K562 (cell line): Measurements from ENCODE around the gene ZCWPW1.

Experiments
- CTCF ChIP-seq, 3 experiments: IDR thresholded peaks in 2 of 3; conservative IDR thresholded peaks in 1 of 3; 2 replicates each; pipeline ENCODE4 v1.5.1; 2011 to 2012; ENCODE audit warnings: low read length in 3 of 3, mild to moderate bottlenecking in 3 of 3, control low read depth in 2 of 3, improper control_type of control experiment in 1 of 3, inconsistent platforms in 1 of 3, low read depth in 1 of 3, mixed read lengths in 1 of 3, moderate library complexity in 1 of 3; ENCODE audit not compliant: insufficient read depth in 2 of 3
- MED1 ChIP-seq: sonication (generic); formaldehyde crosslinking; IDR thresholded peaks from 2 replicates; pipeline ENCODE4 v1.8.1; 2023; ENCODE audit warnings: missing genetic modification reagents, borderline replicate concordance
- ZNF77 ChIP-seq: fragments of 250-450 bp; sonication (Bioruptor Pico); IDR thresholded peaks from 2 replicates; pipeline ENCODE4 v1.5.0; 2020

- TF ChIP-seq CTCF (IDR thresholded peaks at IDR 0.05 in 2 of 3, conservative IDR thresholded peaks at IDR 0.05 in 1 of 3; ENCODE audit: insufficient read depth in 2 of 3, low read depth in 1 of 3, low read length in 3 of 3): no peak
- no peak for TF ChIP-seq ZNF77 (CRISPR knock-in tag)
- no peak for TF ChIP-seq MED1
Observed at GRCh38 chr7:100471021-100471420, 42.5 kb upstream of the ZCWPW1 start.
